ENCODE measurements around the gene NMNAT1. TPM values are rescaled to one million over a fixed set of nuclear protein-coding genes. Genes with fewer than 3 reads are reported as not detected.

NMNAT1 gene
- total RNA-seq, 3 donors from 2014 or later, result 19.0 to 21.8 (median 20.6) TPM

DNA sequence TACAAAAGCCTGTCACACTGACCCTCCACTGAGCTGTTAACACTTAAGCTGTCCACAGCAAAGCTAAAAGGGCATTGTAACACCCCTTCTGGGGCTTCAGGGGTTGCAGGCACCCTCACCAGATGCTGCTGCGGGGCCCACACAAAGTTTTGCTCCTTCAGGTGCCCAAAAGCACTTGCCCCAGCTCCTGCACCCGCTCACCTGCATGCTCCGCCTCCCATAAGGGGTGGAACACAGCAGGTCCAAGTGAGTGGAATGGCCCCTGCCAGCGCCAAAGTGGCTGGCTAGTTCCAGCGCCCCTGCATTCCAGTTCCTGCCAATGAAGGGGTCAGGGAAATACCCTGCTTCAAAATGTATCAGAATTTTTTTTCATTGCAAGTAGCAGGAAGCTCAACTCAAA, 46.5 kb downstream of the NMNAT1 start:
- no peak for ATAC-seq
- TF ChIP-seq, protein P1, sequence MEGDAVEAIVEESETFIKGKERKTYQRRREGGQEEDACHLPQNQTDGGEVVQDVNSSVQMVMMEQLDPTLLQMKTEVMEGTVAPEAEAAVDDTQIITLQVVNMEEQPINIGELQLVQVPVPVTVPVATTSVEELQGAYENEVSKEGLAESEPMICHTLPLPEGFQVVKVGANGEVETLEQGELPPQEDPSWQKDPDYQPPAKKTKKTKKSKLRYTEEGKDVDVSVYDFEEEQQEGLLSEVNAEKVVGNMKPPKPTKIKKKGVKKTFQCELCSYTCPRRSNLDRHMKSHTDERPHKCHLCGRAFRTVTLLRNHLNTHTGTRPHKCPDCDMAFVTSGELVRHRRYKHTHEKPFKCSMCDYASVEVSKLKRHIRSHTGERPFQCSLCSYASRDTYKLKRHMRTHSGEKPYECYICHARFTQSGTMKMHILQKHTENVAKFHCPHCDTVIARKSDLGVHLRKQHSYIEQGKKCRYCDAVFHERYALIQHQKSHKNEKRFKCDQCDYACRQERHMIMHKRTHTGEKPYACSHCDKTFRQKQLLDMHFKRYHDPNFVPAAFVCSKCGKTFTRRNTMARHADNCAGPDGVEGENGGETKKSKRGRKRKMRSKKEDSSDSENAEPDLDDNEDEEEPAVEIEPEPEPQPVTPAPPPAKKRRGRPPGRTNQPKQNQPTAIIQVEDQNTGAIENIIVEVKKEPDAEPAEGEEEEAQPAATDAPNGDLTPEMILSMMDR (IDR thresholded peaks at IDR 0.05), result no peak
- Histone ChIP-seq H3K4me1 (ENCODE audit: low read depth) (no peaks in the 10 kb centered on the region), H3K36me3 (ENCODE audit: low read depth) (no peaks in the 10 kb centered on the region), H3K4me3 (no peak overlapping the region), H3K9me3 (no peaks in the 10 kb centered on the region)
- intact Hi-C loops (cut with DNase I, micrococcal nuclease), result no loop called here
- no peak for DNase-seq

DNA sequence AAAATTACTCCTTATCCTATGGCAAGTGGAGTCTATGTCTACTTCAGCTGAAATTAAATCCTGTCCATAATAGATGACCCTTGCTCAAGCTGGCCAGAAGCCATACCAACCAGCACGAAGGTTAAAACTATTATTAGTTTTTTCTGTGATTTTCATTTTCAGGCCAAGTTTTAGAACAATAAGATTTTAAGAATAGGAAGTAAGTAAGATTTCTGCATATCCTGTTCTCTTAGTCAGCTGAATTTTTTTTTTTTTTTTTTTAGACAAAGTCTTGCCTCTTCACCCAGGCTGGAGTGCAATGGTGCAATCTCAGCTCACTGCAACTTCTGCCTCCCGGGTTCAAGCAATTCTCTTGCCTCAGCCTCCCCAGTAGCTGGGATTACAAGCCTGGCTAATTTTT, 47.7 kb downstream of the NMNAT1 start:
- Histone ChIP-seq H3K4me1 (ENCODE audit: low read depth) (no peaks in the 10 kb centered on the region), H3K4me3 (no peak overlapping the region), H3K9me3 (no peaks in the 10 kb centered on the region), H3K36me3 (ENCODE audit: low read depth) (no peaks in the 10 kb centered on the region)
- intact Hi-C loops (cut with DNase I, micrococcal nuclease), result no loop called here
- TF ChIP-seq, protein P1 (IDR thresholded peaks at IDR 0.05), result no peak
- no peak for ATAC-seq
- peak in 1 of 3 donors; percentile 7 for DNase-seq

DNA sequence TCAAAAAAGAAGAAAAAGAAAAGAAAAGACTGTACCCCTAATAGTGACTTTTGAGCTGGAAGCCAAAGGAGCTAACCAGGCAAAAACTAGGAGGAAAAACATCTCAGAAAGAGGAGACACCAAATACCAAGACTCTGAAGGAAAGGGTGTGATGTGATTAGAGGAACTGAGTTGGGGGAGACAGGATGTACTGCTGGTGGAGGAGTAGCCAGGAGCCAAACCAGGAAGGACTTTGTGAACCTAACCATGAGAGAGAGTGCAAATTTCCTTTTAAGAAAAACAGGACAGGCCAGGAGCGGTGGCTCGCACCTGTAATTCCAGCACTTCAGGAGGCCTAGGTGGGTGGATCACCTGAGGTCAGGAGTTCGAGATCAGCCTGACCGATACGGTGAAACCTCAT, 49.6 kb downstream of the NMNAT1 start:
- Histone ChIP-seq H3K36me3 (ENCODE audit: low read depth) (no peaks in the 10 kb centered on the region), H3K9me3 (no peaks in the 10 kb centered on the region), H3K4me1 (ENCODE audit: low read depth) (peaks cover 4% of the 10 kb centered on the region), H3K4me3 (no peak overlapping the region)
- DNase-seq (no peak), ATAC-seq (no peak)
- TF ChIP-seq, protein P1 (IDR thresholded peaks at IDR 0.05), result no peak
- intact Hi-C loops (cut with DNase I, micrococcal nuclease), result no loop called here

DNA sequence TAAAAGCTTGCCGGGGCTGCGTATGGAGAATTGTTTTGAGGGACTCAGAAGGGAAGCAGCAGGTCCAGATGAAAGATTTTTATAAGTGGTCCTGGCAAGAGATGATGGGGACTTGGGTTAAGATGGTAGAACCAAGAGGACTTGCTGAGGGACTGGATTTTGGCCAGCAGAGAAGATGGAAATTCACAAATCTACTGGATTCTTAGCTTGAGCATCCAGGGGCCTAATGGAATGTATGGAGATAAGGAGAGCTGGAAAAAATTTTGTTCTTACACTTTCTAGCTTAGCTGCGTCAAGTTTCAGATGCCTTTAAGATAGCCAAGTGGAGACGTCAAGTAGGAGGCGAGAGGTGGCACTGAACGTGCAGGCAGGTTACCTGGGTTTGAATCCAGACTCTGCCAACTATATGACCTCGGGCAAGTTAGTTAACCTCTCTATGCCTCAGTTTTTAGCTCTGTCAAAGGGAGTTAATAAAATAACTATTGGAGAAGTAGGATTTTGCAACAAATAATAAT, 50.3 kb downstream of the NMNAT1 start:
- no peak for ATAC-seq
- TF ChIP-seq, protein P1 (IDR thresholded peaks at IDR 0.05), result no peak
- intact Hi-C loops (cut with DNase I, micrococcal nuclease), result no loop called here

DNA sequence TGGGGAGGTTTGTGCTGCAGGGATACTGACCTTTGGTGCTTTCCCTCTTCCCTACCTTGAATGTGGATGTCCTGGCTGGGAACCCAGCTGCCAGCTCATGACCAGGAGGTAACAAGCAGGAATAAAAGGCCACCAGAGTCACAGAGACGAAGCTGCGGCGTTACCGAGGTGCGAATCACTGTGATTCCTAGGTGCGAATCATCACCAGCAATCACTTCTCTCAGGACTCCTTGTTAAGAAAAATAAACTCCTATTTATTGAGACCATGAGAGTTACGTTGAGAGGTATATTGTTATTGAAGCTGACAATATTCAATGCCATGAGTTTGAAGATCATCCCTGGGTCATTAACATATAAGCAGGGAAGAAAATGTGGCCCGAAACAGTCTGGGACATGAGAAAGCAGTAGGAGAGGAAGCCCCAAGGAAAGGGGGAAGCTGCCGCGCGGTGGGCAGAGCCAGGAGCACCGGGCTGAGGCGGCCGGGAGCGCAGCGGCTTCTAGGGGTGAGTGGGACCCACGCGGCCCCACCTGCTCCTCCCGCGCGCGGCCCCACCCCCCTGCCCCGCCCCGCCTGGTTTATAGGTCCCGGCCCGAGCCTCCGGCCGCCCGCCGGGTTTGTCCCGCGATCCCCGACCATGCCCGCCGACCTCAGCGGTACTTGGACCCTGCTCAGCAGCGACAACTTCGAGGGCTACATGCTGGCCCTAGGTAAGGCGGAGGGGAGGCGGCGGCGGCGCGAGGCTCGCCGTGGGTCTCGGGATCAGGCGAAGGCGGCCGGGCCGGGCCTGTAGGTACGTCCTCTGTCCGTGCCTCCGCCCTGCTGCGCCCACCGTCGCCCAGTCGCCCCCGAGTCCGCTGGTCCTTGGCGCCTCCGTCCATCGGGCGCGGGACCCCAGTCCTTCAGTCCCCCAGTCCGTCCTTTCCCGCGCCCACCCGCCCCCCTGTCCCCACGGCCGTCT, 53.6 kb downstream of the NMNAT1 start, which contains the start of gene RBP7:
TSS of gene RBP7 (plus strand) at position 605 of the 959 bp plus-strand sequence. CDS start at position 636, 31 bp downstream.
- peak; percentile 22 to 49 (median 44) for DNase-seq

More for the DNA sequence above, 50.3 kb downstream of the NMNAT1 start:
- Histone ChIP-seq H3K36me3 (ENCODE audit: low read depth) (no peaks in the 10 kb centered on the region), H3K9me3 (no peaks in the 10 kb centered on the region), H3K4me1 (ENCODE audit: low read depth) (peaks cover 5% of the 10 kb centered on the region), H3K4me3 (no peak overlapping the region)
- DNase-seq, result no peak

More for the DNA sequence above, 53.6 kb downstream of the NMNAT1 start, which contains the start of gene RBP7:
- peak; percentile 67 for ATAC-seq
- Histone ChIP-seq H3K4me1 (ENCODE audit: low read depth) (peaks cover 5% of the 10 kb centered on the region), H3K4me3 (no peak within 1 kb of the TSS), H3K36me3 (ENCODE audit: low read depth) (no peaks in the 10 kb centered on the region), H3K9me3 (no peaks in the 10 kb centered on the region)
- TF ChIP-seq, protein P1 (IDR thresholded peaks at IDR 0.05), result no peak
- intact Hi-C loops (cut with DNase I, micrococcal nuclease), result no loop called here

Measured in mucosa of descending colon (tissue), 3 donors.